Upper lobe of left lung (tissue), 6 donors: ENCODE data around the gene HEATR5A. TPM values are rescaled to one million over a fixed set of nuclear protein-coding genes. Genes with fewer than 3 reads are reported as not detected.

Experiments used
- ATAC-seq, 2 donors: fragments of 200-7000 bp; cut with Tn5 transposase; one replicate each; pipeline ENCODE4 v1.9.1; 2022; ENCODE audit warnings: mild to moderate bottlenecking in 2 of 2, moderate library complexity in 2 of 2; ENCODE audit not compliant: low FRiP score in 2 of 2
- DNase-seq, 2 donors: peaks; one replicate each; pipeline ENCODE4 v3.0.0-alpha.2; 2019 to 2020
- H3K27ac ChIP-seq, 4 donors: fragments of 200-600 bp; sonication (generic); one replicate each; pipeline ENCODE4 v1.5.1; 2016 to 2019
- H3K27me3 ChIP-seq, 4 donors: fragments of 200-600 bp; sonication (generic); one replicate each; pipeline ENCODE4 v1.5.1; 2017 to 2019
- H3K36me3 ChIP-seq, 4 donors: fragments of 200-600 bp; sonication (generic); one replicate each; pipeline ENCODE4 v1.5.1; 2016 to 2019
- H3K4me1 ChIP-seq, 4 donors: fragments of 200-600 bp; sonication (generic); one replicate each; pipeline ENCODE4 v1.5.1; 2018 to 2019
- H3K4me3 ChIP-seq, 4 donors: fragments of 200-600 bp; sonication (generic); one replicate each; pipeline ENCODE4 v1.5.1; 2017 to 2019; ENCODE audit warnings: mild to moderate bottlenecking in 2 of 4, moderate library complexity in 1 of 4
- H3K9me3 ChIP-seq, 4 donors: fragments of 200-600 bp; sonication (generic); one replicate each; pipeline ENCODE4 v1.5.1; 2018 to 2019
- EP300 ChIP-seq, 4 donors: sonication (generic); formaldehyde crosslinking; IDR thresholded peaks; one replicate each; pipeline ENCODE4 v1.5.1; 2017; ENCODE audit warnings: antibody characterized with exemption in 4 of 4, control low read depth in 2 of 4
- POLR2A ChIP-seq, 4 donors: fragments of 450-650 bp; IDR thresholded peaks; one replicate each; pipeline ENCODE4 v1.5.1; 2016 to 2017; ENCODE audit warnings: antibody characterized with exemption in 4 of 4, mild to moderate bottlenecking in 2 of 4
- POLR2AphosphoS5 ChIP-seq, 2 donors: sonication (generic); formaldehyde crosslinking; IDR thresholded peaks; one replicate each; pipeline ENCODE4 v1.5.1; 2017; ENCODE audit warnings: antibody characterized with exemption in 2 of 2
- WGBS, 2 donors: methylation state at CpG; one replicate each; pipeline ENCODE4 v1.1.5; 2017 to 2018; 5-methylcytosine and 5-hydroxymethylcytosine counted together
- total RNA-seq, 6 donors: library from RNA; depleted of rRNA in 4 of 6; stranded (reverse); fragments of >200 nt in 4 of 6; gene quantifications; one replicate each; pipeline versions ENCODE4 v1.1.0 to v1.2.1, GENCODE V29; 2016 to 2021
- TF ChIP-seq, protein P1 (sequence below), 6 experiments: fragments of 450-650 bp in 4 of 6; fragments of 200-600 bp in 2 of 6; sonication (generic) in 2 of 6; IDR thresholded peaks; one replicate each; pipeline ENCODE4 v1.5.1; 2016 to 2019; ENCODE audit warnings: antibody characterized with exemption in 6 of 6
- donor health status: DM: no; HTN: no; CAD: no; lungs with moderate emphysema.
- donor health status: DM: no; HTN: yes; CAD: no; lungs with severe emphysema.

HEATR5A gene
- total RNA-seq, 6 donors from 2014 or later: 19.6 to 66.0 (median 39.3) TPM

DNA sequence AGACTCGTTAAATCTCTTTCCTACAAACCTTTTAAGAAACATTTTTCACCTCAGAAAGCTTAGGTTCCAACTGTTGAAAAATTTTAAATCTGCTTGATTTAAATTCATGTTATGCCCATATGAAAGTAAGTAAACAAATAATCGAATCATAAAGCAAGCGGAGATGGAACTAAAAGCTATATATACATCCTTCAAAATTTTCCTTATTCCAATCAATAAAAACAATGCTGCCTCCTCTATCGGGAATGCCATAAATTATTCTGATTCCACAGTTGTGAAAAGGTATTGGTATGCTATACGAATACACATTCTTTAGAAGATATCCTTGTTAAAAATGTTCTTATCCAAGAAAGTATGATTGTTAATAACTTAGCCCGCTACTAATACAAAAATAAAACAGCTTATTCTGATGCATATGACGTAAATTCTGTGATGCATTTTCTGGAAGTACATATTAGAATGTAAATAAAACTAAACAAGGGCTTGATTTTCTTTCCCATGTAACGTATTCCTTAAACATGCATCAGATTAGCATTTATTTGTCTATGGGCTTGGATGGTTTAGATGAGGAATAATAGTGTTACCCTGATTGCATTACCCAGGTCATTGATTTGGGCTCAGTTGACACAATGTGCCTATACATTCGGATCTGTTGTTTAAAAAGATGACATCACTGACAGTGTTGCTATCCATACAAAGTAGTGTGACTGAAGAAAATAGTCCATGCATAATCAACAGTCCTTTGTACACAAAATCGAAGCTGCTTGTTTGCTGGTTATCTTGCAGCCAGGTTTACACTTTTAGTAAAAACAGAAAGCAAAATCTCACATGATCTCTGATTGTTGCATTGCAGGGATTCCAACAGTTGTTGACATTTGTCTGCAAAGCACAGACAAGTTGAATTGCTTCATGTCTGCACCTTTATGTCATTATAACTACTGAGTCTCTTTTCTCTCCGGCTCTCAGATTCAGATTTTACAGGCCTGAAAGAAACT, 37.6 kb upstream of the HEATR5A start:
- DNase-seq (no peak), ATAC-seq (no peak)
- Histone ChIP-seq H3K27ac (peak overlapping the region; percentile 82 to 92 (median 89)), H3K9me3 (no peaks in the 10 kb centered on the region), H3K4me3 (peak overlapping the region in 3 of 4 donors; percentile 63 to 81 (median 78)), H3K27me3 (no peaks in the 10 kb centered on the region), H3K4me1 (peaks cover 5 to 12% (median 10%) of the 10 kb centered on the region in 4 donors), H3K36me3 (peaks cover 0 to 2% (median 0%) of the 10 kb centered on the region in 4 donors)
- 42 to 50% methylated on average over 11 of the region's 11 CpGs for WGBS, 2 donors
- TF ChIP-seq, protein P1, sequence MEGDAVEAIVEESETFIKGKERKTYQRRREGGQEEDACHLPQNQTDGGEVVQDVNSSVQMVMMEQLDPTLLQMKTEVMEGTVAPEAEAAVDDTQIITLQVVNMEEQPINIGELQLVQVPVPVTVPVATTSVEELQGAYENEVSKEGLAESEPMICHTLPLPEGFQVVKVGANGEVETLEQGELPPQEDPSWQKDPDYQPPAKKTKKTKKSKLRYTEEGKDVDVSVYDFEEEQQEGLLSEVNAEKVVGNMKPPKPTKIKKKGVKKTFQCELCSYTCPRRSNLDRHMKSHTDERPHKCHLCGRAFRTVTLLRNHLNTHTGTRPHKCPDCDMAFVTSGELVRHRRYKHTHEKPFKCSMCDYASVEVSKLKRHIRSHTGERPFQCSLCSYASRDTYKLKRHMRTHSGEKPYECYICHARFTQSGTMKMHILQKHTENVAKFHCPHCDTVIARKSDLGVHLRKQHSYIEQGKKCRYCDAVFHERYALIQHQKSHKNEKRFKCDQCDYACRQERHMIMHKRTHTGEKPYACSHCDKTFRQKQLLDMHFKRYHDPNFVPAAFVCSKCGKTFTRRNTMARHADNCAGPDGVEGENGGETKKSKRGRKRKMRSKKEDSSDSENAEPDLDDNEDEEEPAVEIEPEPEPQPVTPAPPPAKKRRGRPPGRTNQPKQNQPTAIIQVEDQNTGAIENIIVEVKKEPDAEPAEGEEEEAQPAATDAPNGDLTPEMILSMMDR (IDR thresholded peaks at IDR 0.05): no peak
- no peak for TF ChIP-seq EP300 (IDR thresholded peaks at IDR 0.05)
- no peak for TF ChIP-seq POLR2AphosphoS5 (IDR thresholded peaks at IDR 0.05)
- TF ChIP-seq POLR2A (IDR thresholded peaks at IDR 0.05): no peak

DNA sequence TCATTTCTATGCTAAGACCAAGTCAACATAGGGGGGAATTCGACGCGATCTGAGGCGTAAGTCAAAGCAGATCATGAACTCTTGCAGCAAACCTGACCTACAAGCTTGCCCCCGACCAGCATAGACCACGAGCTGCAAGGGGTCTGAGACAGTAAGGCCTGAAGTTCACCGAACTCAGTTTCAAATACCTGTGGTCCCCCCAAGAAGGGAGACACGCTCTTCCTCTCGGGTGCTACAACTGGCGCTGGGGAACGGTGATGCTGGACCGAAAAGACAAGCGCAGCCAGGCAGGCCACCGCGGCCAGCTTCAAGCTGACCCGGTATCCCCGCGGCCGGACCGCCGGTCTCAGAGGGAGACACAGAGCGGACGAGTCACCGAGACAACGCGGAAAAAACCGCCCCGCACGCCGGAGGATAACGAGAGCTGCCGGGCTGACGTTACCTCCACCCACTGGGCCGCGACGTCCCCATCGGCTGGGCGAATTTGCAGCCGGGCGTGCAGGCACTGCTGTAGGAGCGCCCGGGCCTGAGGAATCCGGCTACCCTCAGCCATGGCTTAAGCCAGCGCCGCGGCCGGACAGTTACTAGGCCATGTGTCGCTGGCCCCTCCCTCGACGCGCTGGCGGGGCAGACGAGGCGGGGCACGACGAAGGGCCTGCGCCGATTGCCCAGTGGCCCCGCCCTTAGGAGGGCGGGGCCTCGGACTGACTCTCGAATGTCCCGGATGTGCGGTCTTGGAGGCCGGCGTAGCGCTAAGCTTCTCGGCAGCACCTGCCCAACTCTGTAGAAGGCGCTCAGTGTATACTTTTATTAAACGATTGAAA, 36.7 kb upstream of the HEATR5A start, which contains the start of gene DTD2:
DTD2 (minus strand) TSS at position 666 of the 824 bp plus-strand sequence; CDS start at position 553, 113 bp downstream.
- Histone ChIP-seq H3K27me3 (no peaks in the 10 kb centered on the region), H3K4me3 (peak within 1 kb of the TSS; percentile 63 to 81 (median 75)), H3K27ac (peak within 1 kb of the TSS; percentile 82 to 92 (median 89)), H3K9me3 (no peaks in the 10 kb centered on the region), H3K4me1 (peaks cover 5 to 12% (median 10%) of the 10 kb centered on the region in 4 donors), H3K36me3 (peaks cover 0 to 8% (median 1%) of the 10 kb centered on the region in 4 donors)
- DNase-seq (peak; percentile 97 to 98), ATAC-seq (peak; percentile 100)
- WGBS, 2 donors: 0% methylated on average over 18 to 55 of the region's 70 CpGs
- TF ChIP-seq POLR2AphosphoS5 (IDR thresholded peaks at IDR 0.05): peak in 1 of 2 donors; percentile 92
- TF ChIP-seq POLR2A (IDR thresholded peaks at IDR 0.05): peak in 3 of 4 donors; percentile 79 to 92 (median 87)
- TF ChIP-seq EP300 (IDR thresholded peaks at IDR 0.05): no peak
- TF ChIP-seq, protein P1 (IDR thresholded peaks at IDR 0.05): peak in 2 of 6 experiments; percentile 13 to 19

DNA sequence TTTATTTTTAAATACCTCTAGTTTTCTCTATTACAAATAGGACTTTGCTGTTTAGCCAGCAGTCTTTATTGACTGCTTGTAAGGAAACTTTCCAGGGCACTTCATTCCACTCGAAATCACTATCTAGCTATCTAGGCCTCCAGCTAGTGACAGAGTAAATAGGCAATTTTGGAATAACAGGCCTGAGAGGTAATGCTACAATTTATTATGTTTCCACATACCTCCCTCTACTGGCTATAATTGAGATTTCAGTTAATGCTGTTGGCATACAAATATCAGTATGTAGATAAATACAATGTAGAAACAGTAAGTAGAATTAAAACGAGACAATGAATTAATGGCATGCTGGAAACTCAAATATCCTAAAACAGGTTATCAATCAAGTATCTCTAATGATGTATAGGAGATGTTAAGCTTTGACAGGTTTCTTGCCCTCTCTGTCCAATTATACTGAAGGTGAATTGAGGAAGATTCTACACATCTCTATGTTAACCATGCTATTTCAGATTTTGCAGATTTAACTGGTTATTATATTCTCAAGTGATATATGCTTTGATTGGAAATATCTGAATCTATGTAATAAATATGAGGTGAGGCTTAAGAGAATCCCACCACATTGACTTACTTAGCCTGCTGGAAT, 29.7 kb upstream of the HEATR5A start:
- DNase-seq (no peak), ATAC-seq (peak in 1 of 2 donors; percentile 77)
- WGBS, 2 donors: 44 to 49% methylated on average over 2 of the region's 2 CpGs
- Histone ChIP-seq H3K36me3 (peaks cover 0 to 21% (median 4%) of the 10 kb centered on the region in 4 donors), H3K27ac (no peak overlapping the region), H3K27me3 (no peaks in the 10 kb centered on the region), H3K9me3 (no peaks in the 10 kb centered on the region), H3K4me1 (peaks cover 0 to 11% (median 2%) of the 10 kb centered on the region in 4 donors), H3K4me3 (no peak overlapping the region)
- no peak for TF ChIP-seq POLR2AphosphoS5 (IDR thresholded peaks at IDR 0.05)
- TF ChIP-seq EP300 (IDR thresholded peaks at IDR 0.05): no peak
- TF ChIP-seq POLR2A (IDR thresholded peaks at IDR 0.05): no peak
- TF ChIP-seq, protein P1 (IDR thresholded peaks at IDR 0.05): peak; percentile 43 to 67 (median 55)

DNA sequence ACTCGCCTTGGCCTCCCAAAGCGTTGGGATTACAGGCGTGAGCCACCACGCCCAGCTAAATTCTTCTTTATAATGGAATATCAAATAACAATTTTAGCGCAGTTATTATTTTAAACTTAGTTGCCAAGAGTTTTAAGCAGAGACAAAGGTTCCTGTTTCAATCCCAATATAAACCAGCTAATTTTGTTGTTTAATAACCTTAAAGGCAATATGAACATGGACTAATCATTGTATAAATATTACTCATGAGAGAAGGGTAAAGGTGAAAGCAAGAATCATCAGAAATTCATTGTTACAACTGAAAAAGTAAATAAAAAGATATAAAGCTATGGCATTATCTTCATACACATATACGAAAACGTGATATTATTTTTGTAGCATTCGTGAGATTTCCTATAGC, 28.8 kb upstream of the HEATR5A start:
- ATAC-seq: no peak
- Histone ChIP-seq H3K27me3 (no peaks in the 10 kb centered on the region), H3K9me3 (no peaks in the 10 kb centered on the region), H3K4me1 (peaks cover 0 to 11% (median 2%) of the 10 kb centered on the region in 4 donors), H3K36me3 (peaks cover 0 to 21% (median 4%) of the 10 kb centered on the region in 4 donors), H3K27ac (no peak overlapping the region), H3K4me3 (no peak overlapping the region)
- DNase-seq: no peak
- no peak for TF ChIP-seq POLR2A (IDR thresholded peaks at IDR 0.05)
- TF ChIP-seq POLR2AphosphoS5 (IDR thresholded peaks at IDR 0.05): no peak
- TF ChIP-seq, protein P1 (IDR thresholded peaks at IDR 0.05): no peak
- no peak for TF ChIP-seq EP300 (IDR thresholded peaks at IDR 0.05)
- 73 to 85% methylated on average over 8 of the region's 8 CpGs for whole genome bisulfite sequencing, 2 donors
